H9 (cell line): ENCODE results near the gene CRABP2. TPM values are rescaled to one million over a fixed set of nuclear protein-coding genes. Genes with fewer than 3 reads are reported as not detected.

Source experiments
- DNase-seq: peaks from one replicate; pipeline ENCODE4 v3.0.0-alpha.2; 2017
- H2AFZ ChIP-seq: one replicate; pipeline ENCODE4 v1.6.1; 2013; ENCODE audit warnings: mild to moderate bottlenecking, low read length, control low read depth, moderate library complexity
- H2AK5ac ChIP-seq: 2 replicates; pipeline ENCODE4 v1.6.1; 2013; ENCODE audit warnings: low read length, control low read depth, mixed read lengths; ENCODE audit not compliant: insufficient read length
- H2BK120ac ChIP-seq: one replicate; pipeline ENCODE4 v1.6.1; 2013; ENCODE audit warnings: low read depth, mild to moderate bottlenecking, low read length, control low read depth, inconsistent platforms; ENCODE audit not compliant: poor library complexity, severe bottlenecking
- H2BK12ac ChIP-seq: 2 replicates; pipeline ENCODE4 v1.6.1; 2013; ENCODE audit warnings: low read length, control low read depth, mixed read lengths, low read depth; ENCODE audit not compliant: insufficient read length
- H2BK15ac ChIP-seq: 2 replicates; pipeline ENCODE4 v1.6.1; 2013; ENCODE audit warnings: low read depth, low read length, control low read depth
- H2BK20ac ChIP-seq: one replicate; pipeline ENCODE4 v1.6.1; 2013; ENCODE audit warnings: low read depth, mild to moderate bottlenecking, low read length, control low read depth, inconsistent platforms; ENCODE audit not compliant: poor library complexity, severe bottlenecking
- H2BK5ac ChIP-seq: 2 replicates; pipeline ENCODE4 v1.6.1; 2013; ENCODE audit warnings: low read length, control low read depth, mixed read lengths; ENCODE audit not compliant: insufficient read length
- H3K14ac ChIP-seq: 2 replicates; pipeline ENCODE4 v1.6.1; 2013; ENCODE audit warnings: low read length, control low read depth; ENCODE audit not compliant: insufficient read depth
- H3K18ac ChIP-seq: 2 replicates; pipeline ENCODE4 v1.6.1; 2013; ENCODE audit warnings: low read depth, mild to moderate bottlenecking, mixed read lengths, low read length, control low read depth; ENCODE audit not compliant: insufficient read length
- H3K23ac ChIP-seq: 2 replicates; pipeline ENCODE4 v1.6.1; 2013; ENCODE audit warnings: low read length, control low read depth, mixed read lengths, low read depth; ENCODE audit not compliant: insufficient read length
- H3K23me2 ChIP-seq: 2 replicates; pipeline ENCODE4 v1.6.1; 2013; ENCODE audit warnings: low read depth, mild to moderate bottlenecking, mixed read lengths, low read length, control low read depth; ENCODE audit not compliant: insufficient read length, poor library complexity, severe bottlenecking
- H3K27ac ChIP-seq: 2 replicates; pipeline ENCODE4 v1.5.1; 2013; ENCODE audit warnings: low read length, control low read depth, mixed read lengths, low read depth; ENCODE audit not compliant: insufficient read length
- H3K27me3 ChIP-seq: 2 replicates; pipeline ENCODE4 v1.6.1; 2013; ENCODE audit warnings: low read length, control low read depth, inconsistent platforms; ENCODE audit not compliant: insufficient read depth
- H3K4ac ChIP-seq: 2 replicates; pipeline ENCODE4 v1.6.1; 2013; ENCODE audit warnings: low read depth, mild to moderate bottlenecking, control low read depth, inconsistent platforms, low read length, moderate library complexity
- H3K4me1 ChIP-seq: 2 replicates; pipeline ENCODE4 v1.6.1; 2013; ENCODE audit warnings: low read length, control low read depth, inconsistent platforms; ENCODE audit not compliant: insufficient read depth
- H3K4me2 ChIP-seq: 2 replicates; pipeline ENCODE4 v1.6.1; 2013; ENCODE audit warnings: low read length, control low read depth, mixed read lengths; ENCODE audit not compliant: insufficient read length, insufficient read depth
- H3K56ac ChIP-seq: 2 replicates; pipeline ENCODE4 v1.6.1; 2013; ENCODE audit warnings: low read depth, mild to moderate bottlenecking, mixed read lengths, low read length, control low read depth; ENCODE audit not compliant: insufficient read length
- H3K79me1 ChIP-seq: 2 replicates; pipeline ENCODE4 v1.6.1; 2013; ENCODE audit warnings: low read depth, mild to moderate bottlenecking, moderate library complexity, low read length, control low read depth, inconsistent platforms; ENCODE audit not compliant: insufficient read depth, poor library complexity, severe bottlenecking
- H3K79me2 ChIP-seq: 2 replicates; pipeline ENCODE4 v1.6.1; 2013; ENCODE audit warnings: low read length, control low read depth, inconsistent platforms; ENCODE audit not compliant: insufficient read depth
- H3K9ac ChIP-seq: 2 replicates; pipeline ENCODE4 v1.6.1; 2013; ENCODE audit warnings: low read length, control low read depth, mixed read lengths; ENCODE audit not compliant: insufficient read length; ENCODE audit errors: extremely low read depth
- H3K9me3 ChIP-seq: one replicate; pipeline ENCODE4 v1.6.1; 2013; ENCODE audit warnings: low read depth, low read length, inconsistent platforms; ENCODE audit not compliant: control insufficient read depth
- H3T11ph ChIP-seq: one replicate; pipeline ENCODE4 v1.6.1; 2013; ENCODE audit warnings: mild to moderate bottlenecking, low read length, control low read depth, inconsistent platforms
- H4K20me1 ChIP-seq: one replicate; pipeline ENCODE4 v1.6.1; 2013; ENCODE audit not compliant: control insufficient read depth, insufficient read length, insufficient read depth
- H4K5ac ChIP-seq: 2 replicates; pipeline ENCODE4 v1.6.1; 2013; ENCODE audit warnings: low read depth, mild to moderate bottlenecking, mixed read lengths, low read length, control low read depth; ENCODE audit not compliant: insufficient read length
- H4K8ac ChIP-seq: replicated peaks from 2 replicates; pipeline ENCODE4 v1.6.1; 2013; ENCODE audit warnings: low read length, control low read depth, mixed read lengths, low read depth; ENCODE audit not compliant: insufficient read length
- H4K91ac ChIP-seq: 2 replicates; pipeline ENCODE4 v1.6.1; 2013; ENCODE audit warnings: low read depth, mild to moderate bottlenecking, moderate library complexity, mixed read lengths, low read length, control low read depth; ENCODE audit not compliant: insufficient read length
- H3K27ac Mint-ChIP-seq, 3 experiments: 2 replicates in 2 of 3; 3 replicates in 1 of 3; pipeline ENCODE4 v1.8.0; 2020 to 2021; ENCODE audit warnings: mixed read lengths in 3 of 3, mild to moderate bottlenecking in 1 of 3, moderate library complexity in 1 of 3
- H3K27me3 Mint-ChIP-seq: 2 replicates; pipeline ENCODE4 v1.8.0; 2021; ENCODE audit warnings: low read depth, mild to moderate bottlenecking, moderate library complexity, mixed read lengths
- H3K36me3 Mint-ChIP-seq, 3 experiments: 2 replicates in 2 of 3; 3 replicates in 1 of 3; pipeline ENCODE4 v1.8.0; 2020 to 2021; ENCODE audit warnings: low read depth in 3 of 3, mixed read lengths in 3 of 3; ENCODE audit not compliant: insufficient read depth in 1 of 3
- H3K4me1 Mint-ChIP-seq, 2 experiments: 2 replicates each; pipeline ENCODE4 v1.8.0; 2020; ENCODE audit warnings: mixed read lengths in 2 of 2
- H3K4me3 Mint-ChIP-seq, 2 experiments: 2 replicates in 1 of 2; 3 replicates in 1 of 2; pipeline ENCODE4 v1.8.0; 2020 to 2021; ENCODE audit warnings: mild to moderate bottlenecking in 2 of 2, mixed read lengths in 2 of 2, moderate library complexity in 1 of 2
- H3K9me3 Mint-ChIP-seq, 2 experiments: 2 replicates in 1 of 2; 3 replicates in 1 of 2; pipeline ENCODE4 v1.8.0; 2020; ENCODE audit warnings: mild to moderate bottlenecking in 2 of 2, mixed read lengths in 2 of 2, moderate library complexity in 1 of 2
- CTCF ChIP-seq: fragments of 200-600 bp; sonication (generic); conservative IDR thresholded peaks from 3 replicates; pipeline ENCODE4 v1.8.0; 2021; ENCODE audit warnings: antibody characterized with exemption, mild to moderate bottlenecking
- WGBS: extraction: QIAGEN DNeasy Blood & Tissue Kit; methylation state at CpG from one replicate; pipeline ENCODE4 v1.1.7; 2013; ENCODE audit warnings: missing lambda C conversion rate, low lambda C conversion rate, mixed read lengths; ENCODE audit not compliant: insufficient read length; ENCODE audit errors: extremely low coverage; 5-methylcytosine and 5-hydroxymethylcytosine counted together
- total RNA-seq: library from RNA; stranded (reverse); gene quantifications from 2 replicates; pipeline ENCODE4 v1.2.1, GENCODE V29; 2021

Gene CRABP2
- total RNA-seq, 1 experiment from 2014 or later: 184 TPM

- Histone ChIP-seq H3K4me1 (peaks cover 5% of the 10 kb centered on the region), H3K23me2 (no peaks in the 10 kb centered on the region), H3K56ac (no peak overlapping the region), H3K23ac (no peak overlapping the region), H2BK20ac (no peak overlapping the region), H4K20me1 (peaks cover 3% of the 10 kb centered on the region), H3K27ac (no peak overlapping the region), H3K9me3 (no peaks in the 10 kb centered on the region), H2BK12ac (no peak overlapping the region), H3K4ac (no peak overlapping the region), H2BK5ac (no peak overlapping the region), H4K5ac (no peak overlapping the region), H2BK15ac (no peak overlapping the region), H4K8ac (no peak overlapping the region), H3K27me3 (no peaks in the 10 kb centered on the region), H3T11ph (no peak overlapping the region), H2BK120ac (no peak overlapping the region), H3K79me2 (peaks cover 27% of the 10 kb centered on the region; the same call in 1 of the 2 replicates), H3K14ac (no peak overlapping the region), H3K9ac (no peak overlapping the region), H3K18ac (no peak overlapping the region), H3K4me2 (peak overlapping the region; percentile 57), H2AK5ac (no peak overlapping the region), H3K79me1 (peaks cover 21% of the 10 kb centered on the region), H4K91ac (no peak overlapping the region), H2AFZ (no peak overlapping the region)
- Mint-ChIP-seq H3K36me3 (peaks cover 24 to 34% (median 32%) of the 10 kb centered on the region in 3 experiments), H3K4me3 (no peak overlapping the region), H3K4me1 (peaks cover 10 to 14% of the 10 kb centered on the region in 2 experiments), H3K27ac (no peak overlapping the region), H3K27me3 (no peaks in the 10 kb centered on the region; the same call in 1 of the 2 replicates), H3K9me3 (no peaks in the 10 kb centered on the region)
- TF ChIP-seq CTCF: peak; percentile 99
- no CpG with 5 or more reads among the region's 18 CpGs for WGBS
- DNase-seq: peak; percentile 90
These were observed 20.4 kb upstream of the CRABP2 start for GRCh38 chr1:156725683-156726280.
